ENCODE results near the gene HBA2.
"Not testable (repeated sequence)": the region's sequence is repeated elsewhere in the genome, so short reads cannot be mapped to it uniquely, and the experiment has no call there.

Gene HBA2

GRCh38 chr16:146646-147045 lies 26.0 kb upstream of the HBA2 start:
- H3K9me3 ChIP-seq, result no peaks in the 10 kb centered on the region
- peaks cover 2% of the 10 kb centered on the region; the same call in 1 of the 2 replicates for H3K27me3 ChIP-seq (ENCODE audit: low read depth)
- H3K36me3 ChIP-seq (replicated peaks), result no peaks in the 10 kb centered on the region; the same call in 1 of the 2 replicates
- DNase-seq (ENCODE audit: low spot score in 2 of 2), result no peak
- in situ Hi-C loops (cut with MboI; ENCODE audit: low sequenced_read_pairs), result no loop called here
- no peaks in the 10 kb centered on the region for H3K4me1 ChIP-seq
- H3K4me3 ChIP-seq, result no peak overlapping the region

- no peak for DNase-seq (ENCODE audit: low spot score in 2 of 2)
- Histone ChIP-seq H3K36me3 (replicated peaks) (no peaks in the 10 kb centered on the region; the same call in 1 of the 2 replicates), H3K4me3 (no peak overlapping the region), H3K4me1 (no peaks in the 10 kb centered on the region), H3K27me3 (ENCODE audit: low read depth) (peaks cover 2% of the 10 kb centered on the region; the same call in 1 of the 2 replicates), H3K9me3 (no peaks in the 10 kb centered on the region)
- in situ Hi-C loops (cut with MboI; ENCODE audit: low sequenced_read_pairs), result no loop called here
Observed at GRCh38 chr16:149024-149660, 23.5 kb upstream of the HBA2 start.

- H3K36me3 ChIP-seq (replicated peaks), result no peaks in the 10 kb centered on the region
- H3K9me3 ChIP-seq, result no peaks in the 10 kb centered on the region
- H3K4me1 ChIP-seq, result peaks cover 5% of the 10 kb centered on the region
- H3K4me3 ChIP-seq, result no peak within 1 kb of the TSS
- H3K27me3 ChIP-seq (ENCODE audit: low read depth), result peaks cover 2% of the 10 kb centered on the region; the same call in 1 of the 2 replicates
- in situ Hi-C loops (cut with MboI; ENCODE audit: low sequenced_read_pairs), result no loop called here
- DNase-seq (ENCODE audit: low spot score in 2 of 2), result no peak
Observed at GRCh38 chr16:152141-153128, 20.2 kb upstream of the HBA2 start, which contains the start of gene HBZ. Gene HBZ, plus strand, starts transcription at chr16:152644. Its CDS starts 266 bp downstream, at chr16:152910.

- DNase-seq (ENCODE audit: low spot score in 2 of 2); in situ Hi-C loops (cut with MboI; ENCODE audit: low sequenced_read_pairs); H3K36me3 ChIP-seq (replicated peaks); H3K27me3 ChIP-seq (ENCODE audit: low read depth); H3K4me1 ChIP-seq; H3K4me3 ChIP-seq; H3K9me3 ChIP-seq: not testable (repeated sequence)
Observed at GRCh38 chr16:153129-153521, 19.6 kb upstream of the HBA2 start.

- in situ Hi-C loops (cut with MboI; ENCODE audit: low sequenced_read_pairs); DNase-seq (ENCODE audit: low spot score in 2 of 2): not testable (repeated sequence)
Observed at GRCh38 chr16:153550-154216, 19.0 kb upstream of the HBA2 start.

GRCh38 chr16:154217-155030 lies 18.3 kb upstream of the HBA2 start:
- Histone ChIP-seq H3K36me3 (replicated peaks) (no peaks in the 10 kb centered on the region), H3K4me1 (peaks cover 5% of the 10 kb centered on the region), H3K9me3 (no peaks in the 10 kb centered on the region), H3K4me3 (peak overlapping the region; percentile 50), H3K27me3 (ENCODE audit: low read depth) (peaks cover 2% of the 10 kb centered on the region; the same call in 1 of the 2 replicates)
- peak; percentile 38 to 72 for DNase-seq (ENCODE audit: low spot score in 2 of 2)
- in situ Hi-C loops (cut with MboI; ENCODE audit: low sequenced_read_pairs), result no loop called here

More at GRCh38 chr16:153550-154216, 19.0 kb upstream of the HBA2 start:
- H3K9me3 ChIP-seq; H3K27me3 ChIP-seq (ENCODE audit: low read depth); H3K36me3 ChIP-seq (replicated peaks); H3K4me1 ChIP-seq; H3K4me3 ChIP-seq: not testable (repeated sequence)

- Histone ChIP-seq H3K27me3 (ENCODE audit: low read depth) (no peaks in the 10 kb centered on the region; the same call in 1 of the 2 replicates), H3K4me1 (peaks cover 5% of the 10 kb centered on the region), H3K9me3 (no peaks in the 10 kb centered on the region), H3K36me3 (replicated peaks) (no peaks in the 10 kb centered on the region), H3K4me3 (peak overlapping the region; percentile 50)
- no peak for DNase-seq (ENCODE audit: low spot score in 2 of 2)
- in situ Hi-C loops (cut with MboI; ENCODE audit: low sequenced_read_pairs), result no loop called here
Observed at GRCh38 chr16:155031-155398, 17.7 kb upstream of the HBA2 start.

GRCh38 chr16:159136-159849 lies 13.4 kb upstream of the HBA2 start:
- H3K27me3 ChIP-seq (ENCODE audit: low read depth), result no peaks in the 10 kb centered on the region

GRCh38 chr16:160242-160641 lies 12.4 kb upstream of the HBA2 start:
- DNase-seq (ENCODE audit: low spot score in 2 of 2); H3K36me3 ChIP-seq (replicated peaks); in situ Hi-C loops (cut with MboI; ENCODE audit: low sequenced_read_pairs); H3K4me3 ChIP-seq; H3K4me1 ChIP-seq; H3K9me3 ChIP-seq; H3K27me3 ChIP-seq (ENCODE audit: low read depth): not testable (repeated sequence)

More at GRCh38 chr16:159136-159849, 13.4 kb upstream of the HBA2 start:
- in situ Hi-C loops (cut with MboI; ENCODE audit: low sequenced_read_pairs), result no loop called here
- Histone ChIP-seq H3K36me3 (replicated peaks) (no peaks in the 10 kb centered on the region), H3K4me1 (peaks cover 5% of the 10 kb centered on the region), H3K4me3 (no peak overlapping the region), H3K9me3 (no peaks in the 10 kb centered on the region)
- peak in 1 of 2 experiments; percentile 13 for DNase-seq (ENCODE audit: low spot score in 2 of 2)

- no peaks in the 10 kb centered on the region for H3K4me1 ChIP-seq
- no peak overlapping the region for H3K4me3 ChIP-seq
- in situ Hi-C loops (cut with MboI; ENCODE audit: low sequenced_read_pairs), result no loop called here
- no peaks in the 10 kb centered on the region for H3K9me3 ChIP-seq
- no peaks in the 10 kb centered on the region for H3K36me3 ChIP-seq (replicated peaks)
- H3K27me3 ChIP-seq (ENCODE audit: low read depth), result no peaks in the 10 kb centered on the region
- DNase-seq (ENCODE audit: low spot score in 2 of 2), result no peak
Observed at GRCh38 chr16:160691-161190, 11.9 kb upstream of the HBA2 start.

- Histone ChIP-seq H3K27me3 (ENCODE audit: low read depth) (no peaks in the 10 kb centered on the region), H3K4me3 (no peak overlapping the region), H3K4me1 (no peaks in the 10 kb centered on the region), H3K36me3 (replicated peaks) (no peaks in the 10 kb centered on the region), H3K9me3 (no peaks in the 10 kb centered on the region)
- DNase-seq (ENCODE audit: low spot score in 2 of 2), result no peak
- in situ Hi-C loops (cut with MboI; ENCODE audit: low sequenced_read_pairs), result no loop called here
Observed at GRCh38 chr16:162271-162991, 10.2 kb upstream of the HBA2 start.

- H3K36me3 ChIP-seq (replicated peaks); DNase-seq (ENCODE audit: low spot score in 2 of 2); H3K27me3 ChIP-seq (ENCODE audit: low read depth); H3K9me3 ChIP-seq; in situ Hi-C loops (cut with MboI; ENCODE audit: low sequenced_read_pairs); H3K4me3 ChIP-seq; H3K4me1 ChIP-seq: not testable (repeated sequence)
Observed at GRCh38 chr16:163139-163538, 9.5 kb upstream of the HBA2 start.

All from HAP-1 (cell line).